ENCODE measurements around the gene DNAAF2. TPM values are rescaled to one million over a fixed set of nuclear protein-coding genes. Genes with fewer than 3 reads are reported as not detected.

The DNAAF2 gene
- total RNA-seq, 2 donors from 2014 or later = 11.2 to 11.9 TPM

- no peaks in the 10 kb centered on the region for H3K4me1 ChIP-seq (replicated peaks)
- H3K9me3 ChIP-seq = no peaks in the 10 kb centered on the region
- TF ChIP-seq CTCF (IDR thresholded peaks at IDR 0.05) (no peak), POLR2A (IDR thresholded peaks at IDR 0.05) (no peak), POLR2AphosphoS5 (IDR thresholded peaks at IDR 0.05) (no peak)
- no peak for DNase-seq (ENCODE audit: low spot score)
- no peaks in the 10 kb centered on the region for H3K36me3 ChIP-seq
- no peak overlapping the region for H3K4me3 ChIP-seq
- intact Hi-C loops (cut with DNase I) = no loop called here
- H3K27ac ChIP-seq = peak overlapping the region; percentile 61 to 71
- H3K27me3 ChIP-seq (replicated peaks; ENCODE audit: insufficient read depth) = no peaks in the 10 kb centered on the region
These were observed 7.1 kb upstream of the DNAAF2 start for GRCh38 chr14:49642163-49642562.

GRCh38 chr14:49641697-49642129 lies 6.7 kb upstream of the DNAAF2 start:
- Histone ChIP-seq H3K27ac (peak overlapping the region; percentile 61 to 71), H3K9me3 (no peaks in the 10 kb centered on the region), H3K4me1 (replicated peaks) (no peaks in the 10 kb centered on the region), H3K27me3 (replicated peaks; ENCODE audit: insufficient read depth) (no peaks in the 10 kb centered on the region), H3K4me3 (no peak overlapping the region), H3K36me3 (no peaks in the 10 kb centered on the region)
- peak; percentile 84 for DNase-seq (ENCODE audit: low spot score)
- TF ChIP-seq POLR2A (IDR thresholded peaks at IDR 0.05) = peak; percentile 19
- TF ChIP-seq POLR2AphosphoS5 (IDR thresholded peaks at IDR 0.05) = peak; percentile 90
- TF ChIP-seq CTCF (IDR thresholded peaks at IDR 0.05) = no peak
- intact Hi-C loops (cut with DNase I) = no loop called here
- 31% methylated on average over 8 of the region's 8 CpGs for WGBS

- no peak for DNase-seq (ENCODE audit: low spot score)
- Histone ChIP-seq H3K27ac (peak overlapping the region; percentile 61 to 71), H3K4me3 (no peak overlapping the region), H3K4me1 (replicated peaks) (no peaks in the 10 kb centered on the region), H3K36me3 (no peaks in the 10 kb centered on the region), H3K9me3 (no peaks in the 10 kb centered on the region), H3K27me3 (replicated peaks; ENCODE audit: insufficient read depth) (no peaks in the 10 kb centered on the region)
- no peak for TF ChIP-seq POLR2A (IDR thresholded peaks at IDR 0.05)
- TF ChIP-seq POLR2AphosphoS5 (IDR thresholded peaks at IDR 0.05) = no peak
- WGBS = 95% methylated on average over 7 of the region's 7 CpGs
- intact Hi-C loops (cut with DNase I) = no loop called here
These were observed 5.7 kb upstream of the DNAAF2 start for GRCh38 chr14:49640540-49641417.

GRCh38 chr14:49637534-49638078 lies 2.6 kb upstream of the DNAAF2 start:
- intact Hi-C loops (cut with DNase I) = no loop called here
- Histone ChIP-seq H3K9me3 (no peaks in the 10 kb centered on the region), H3K4me3 (no peak overlapping the region), H3K4me1 (replicated peaks) (no peaks in the 10 kb centered on the region), H3K36me3 (no peaks in the 10 kb centered on the region), H3K27me3 (replicated peaks; ENCODE audit: insufficient read depth) (no peaks in the 10 kb centered on the region), H3K27ac (no peak overlapping the region)
- no peak for DNase-seq (ENCODE audit: low spot score)
- WGBS = 74% methylated on average over 3 of the region's 3 CpGs
- TF ChIP-seq POLR2AphosphoS5 (IDR thresholded peaks at IDR 0.05) (no peak), CTCF (IDR thresholded peaks at IDR 0.05) (no peak), POLR2A (IDR thresholded peaks at IDR 0.05) (no peak)

GRCh38 chr14:49636866-49637265 lies 1.8 kb upstream of the DNAAF2 start:
- DNase-seq (ENCODE audit: low spot score) = no peak
- intact Hi-C loops (cut with DNase I) = no loop called here
- TF ChIP-seq POLR2AphosphoS5 (IDR thresholded peaks at IDR 0.05) = no peak
- TF ChIP-seq POLR2A (IDR thresholded peaks at IDR 0.05) = no peak
- no peak for TF ChIP-seq CTCF (IDR thresholded peaks at IDR 0.05)
- H3K27ac ChIP-seq = no peak overlapping the region
- no peaks in the 10 kb centered on the region for H3K27me3 ChIP-seq (replicated peaks; ENCODE audit: insufficient read depth)
- no peaks in the 10 kb centered on the region for H3K9me3 ChIP-seq
- 93% methylated on average over 1 of the region's 1 CpG for WGBS
- no peak overlapping the region for H3K4me3 ChIP-seq
- H3K4me1 ChIP-seq (replicated peaks) = no peaks in the 10 kb centered on the region
- no peaks in the 10 kb centered on the region for H3K36me3 ChIP-seq
